Measurements from ENCODE around the gene MVK.

- no peak for TF ChIP-seq CTCF (IDR thresholded peaks at IDR 0.05)
- TF ChIP-seq EP300 (IDR thresholded peaks at IDR 0.05) = no peak
Observed at GRCh38 chr12:109631302-109631701, 57.7 kb downstream of the MVK start.

All from tibial nerve (tissue), 4 donors.